K562 (cell line): ENCODE measurements around the gene TM7SF2. TPM values are rescaled to one million over a fixed set of nuclear protein-coding genes. Genes with fewer than 3 reads are reported as not detected.
A peak's percentile ranks its signal among the peaks of the same experiment; 100 is the strongest.

ENCODE experiments used
- ARHGAP35 ChIP-seq: fragments of 450-650 bp; IDR thresholded peaks from 2 replicates; pipeline ENCODE4 v1.6.1; 2018; ENCODE audit not compliant: partially characterized antibody
- COPS2 ChIP-seq: fragments of 450-650 bp; conservative IDR thresholded peaks from 2 replicates; pipeline ENCODE4 v1.6.1; 2016; ENCODE audit warnings: mild to moderate bottlenecking, moderate library complexity
- CREB1 ChIP-seq, 2 experiments: sonication (generic) in 1 of 2; formaldehyde crosslinking in 1 of 2; IDR thresholded peaks; 2 replicates each; pipeline versions ENCODE4 v1.6.1 to v1.8.0; 2012 to 2022; ENCODE audit warnings: inconsistent platforms in 1 of 2, mild to moderate bottlenecking in 1 of 2, missing genetic modification reagents in 1 of 2, moderate library complexity in 1 of 2
- EWSR1 ChIP-seq: fragments of 450-650 bp; IDR thresholded peaks from 2 replicates; pipeline ENCODE4 v1.6.1; 2018; ENCODE audit warnings: borderline replicate concordance, mild to moderate bottlenecking, low read depth, moderate library complexity; ENCODE audit not compliant: partially characterized antibody
- HEY1 ChIP-seq: fragments of 250-450 bp; sonication (Bioruptor Pico); IDR thresholded peaks from 2 replicates; pipeline ENCODE4 v1.5.0; 2020; ENCODE audit warnings: mild to moderate bottlenecking, moderate library complexity, borderline replicate concordance
- RBM15 ChIP-seq: fragments of 200-400 bp; formaldehyde crosslinking; IDR thresholded peaks from 2 replicates; pipeline ENCODE4 v1.6.1; 2018; ENCODE audit warnings: mild to moderate bottlenecking, low read length, moderate library complexity; ENCODE audit not compliant: insufficient read depth
- RFX1 ChIP-seq: fragments of 450-650 bp; IDR thresholded peaks from 2 replicates; pipeline ENCODE4 v1.6.1; 2016; ENCODE audit warnings: mild to moderate bottlenecking, moderate library complexity
- SAP30 ChIP-seq: fragments of 200-600 bp; sonication (generic); IDR thresholded peaks from 2 replicates; pipeline ENCODE4 v1.6.1; 2012; ENCODE audit warnings: borderline replicate concordance, low read depth, mild to moderate bottlenecking, moderate library complexity, low read length, control low read depth, inconsistent platforms; ENCODE audit not compliant: insufficient read depth, poor library complexity, severe bottlenecking
- SRF ChIP-seq, 2 experiments: fragments of 250-450, 450-650 bp in 1 of 2; sonication (Bioruptor Pico) in 1 of 2; sonication (generic) in 1 of 2; formaldehyde crosslinking; IDR thresholded peaks; 2 replicates each; pipeline versions ENCODE4 v1.5.0 to v1.5.1; 2020 to 2022; ENCODE audit warnings: mild to moderate bottlenecking in 1 of 2, missing genetic modification reagents in 1 of 2
- TBP ChIP-seq: optimal IDR thresholded peaks from 2 replicates; pipeline ENCODE3; 2011; ENCODE audit warnings: low read depth, low read length, improper control_type of control experiment
- YBX1 ChIP-seq: fragments of 450-650 bp; IDR thresholded peaks from 2 replicates; pipeline ENCODE4 v1.7.1; 2016; ENCODE audit warnings: mild to moderate bottlenecking
- polyA plus RNA-seq, 8 experiments: library from polyadenylated mRNA; depleted of rRNA in 4 of 8; stranded (reverse) in 5 of 8; unstranded in 3 of 8; fragments of >200 nt; fragmentation: Nextera tagmentation in 2 of 8; fragmentation: Illumina TruSeq in 1 of 8; extraction: Ambion mirVana in 2 of 8; extraction: Trizol in 1 of 8; gene quantifications; 2 replicates each; pipeline versions ENCODE4 v1.2.1 to v1.2.3, GENCODE V29; 2011 to 2014; ENCODE audit warnings: inconsistent platforms in 1 of 8, missing spikeins in 1 of 8
- total RNA-seq, 7 experiments: library from RNA; depleted of rRNA in 6 of 7; stranded (reverse); fragments of >200 nt in 6 of 7; fragmentation: Illumina TruSeq in 2 of 7; extraction: Trizol in 2 of 7; gene quantifications; 2 replicates each; pipeline versions ENCODE4 v1.2.1 to v1.2.3, GENCODE V29; 2011 to 2021; ENCODE audit warnings: low replicate concordance in 1 of 7
- TF ChIP-seq, protein P1 (sequence below): IDR thresholded peaks from 3 replicates; pipeline ENCODE4 v1.6.1; 2011; ENCODE audit warnings: borderline replicate concordance, mild to moderate bottlenecking; ENCODE audit not compliant: insufficient read length, insufficient read depth
- TF ChIP-seq, protein P2 (sequence below), 2 experiments: fragments of 450-650 bp in 1 of 2; sonication (generic) in 1 of 2; formaldehyde crosslinking; conservative IDR thresholded peaks; 2 replicates each; pipeline versions ENCODE4 v1.4.0 to v1.8.1; 2020 to 2022; ENCODE audit warnings: mild to moderate bottlenecking in 1 of 2, missing genetic modification reagents in 1 of 2
- TF ChIP-seq, protein P3 (sequence below): fragments of 450-650 bp; IDR thresholded peaks from 2 replicates; pipeline ENCODE4 v1.6.1; 2016; ENCODE audit warnings: antibody characterized with exemption
- TF ChIP-seq, protein P4 (sequence below): sonication (generic); formaldehyde crosslinking; IDR thresholded peaks from 2 replicates; pipeline ENCODE4 v1.8.0; 2022; ENCODE audit warnings: mild to moderate bottlenecking, low read depth, missing genetic modification reagents
- TF ChIP-seq, protein P5 (sequence below): fragments of 450-650 bp; IDR thresholded peaks from 2 replicates; pipeline ENCODE4 v1.6.1; 2018; ENCODE audit not compliant: partially characterized antibody

Gene TM7SF2
- total and polyA plus RNA-seq, 9 of the 15 experiments (the other 6 are each of a cell fraction or from before 2014, with no cell fraction given): 1.2 to 22.0 (median 14.3) TPM

DNA sequence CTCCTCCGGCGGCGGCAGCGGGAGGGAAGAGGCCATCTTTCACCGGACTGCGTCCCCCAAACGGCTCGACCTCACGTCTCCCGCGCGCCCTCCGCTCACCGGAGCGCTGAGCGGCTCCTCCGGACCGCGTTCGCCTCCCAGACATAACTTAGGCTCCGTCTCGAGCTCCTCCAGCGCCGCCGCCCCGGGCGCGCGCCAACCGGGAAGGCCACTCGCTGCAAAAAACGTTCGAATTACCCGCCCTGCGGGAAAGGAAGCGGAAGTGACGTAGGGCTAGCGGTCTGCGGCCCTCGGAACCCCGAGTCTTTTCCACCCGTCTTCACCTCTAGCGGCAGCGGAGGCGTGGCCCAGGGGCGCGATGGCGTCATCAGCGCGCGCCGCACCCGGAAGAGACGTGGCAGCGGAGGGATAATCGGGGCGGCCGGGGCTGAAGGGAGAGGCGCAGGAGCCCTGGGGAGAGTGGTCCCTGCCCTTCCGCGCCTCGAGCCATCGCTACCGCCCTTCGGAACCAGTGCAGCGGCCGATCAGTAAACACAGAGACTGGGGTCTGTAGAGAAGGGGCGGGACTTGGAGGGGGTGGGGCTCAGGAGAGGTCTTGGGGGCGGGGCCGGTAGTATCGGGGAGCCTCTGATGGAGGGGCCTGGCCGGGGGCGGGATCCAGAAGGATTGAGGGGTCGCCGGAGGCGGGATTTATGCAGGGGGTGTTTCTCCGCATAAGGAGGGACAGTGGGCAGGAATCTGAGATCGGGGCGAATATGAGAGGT, 27.7 kb upstream of the TM7SF2 start, which contains the start of the genes CDCA5 and ZFPL1 (continued):
- TF ChIP-seq, protein P1, sequence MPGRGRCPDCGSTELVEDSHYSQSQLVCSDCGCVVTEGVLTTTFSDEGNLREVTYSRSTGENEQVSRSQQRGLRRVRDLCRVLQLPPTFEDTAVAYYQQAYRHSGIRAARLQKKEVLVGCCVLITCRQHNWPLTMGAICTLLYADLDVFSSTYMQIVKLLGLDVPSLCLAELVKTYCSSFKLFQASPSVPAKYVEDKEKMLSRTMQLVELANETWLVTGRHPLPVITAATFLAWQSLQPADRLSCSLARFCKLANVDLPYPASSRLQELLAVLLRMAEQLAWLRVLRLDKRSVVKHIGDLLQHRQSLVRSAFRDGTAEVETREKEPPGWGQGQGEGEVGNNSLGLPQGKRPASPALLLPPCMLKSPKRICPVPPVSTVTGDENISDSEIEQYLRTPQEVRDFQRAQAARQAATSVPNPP: no peak
- TF ChIP-seq YBX1 (no peak), SAP30 (peak; percentile 99), EWSR1 (no peak), CREB1 (IDR thresholded peaks at IDR 0.05) (peak; percentile 99), CREB1 (CRISPR knock-in tag; IDR thresholded peaks at IDR 0.05) (peak; percentile 99), COPS2 (no peak), ARHGAP35 (no peak), TBP (peak; percentile 50), RFX1 (no peak), SRF (CRISPR knock-in tag; IDR thresholded peaks at IDR 0.05) (peak in 1 of 2 experiments; percentile 54; a peak in 1 of 4 replicates), HEY1 (CRISPR knock-in tag) (no peak), RBM15 (no peak)
- TF ChIP-seq, protein P2, sequence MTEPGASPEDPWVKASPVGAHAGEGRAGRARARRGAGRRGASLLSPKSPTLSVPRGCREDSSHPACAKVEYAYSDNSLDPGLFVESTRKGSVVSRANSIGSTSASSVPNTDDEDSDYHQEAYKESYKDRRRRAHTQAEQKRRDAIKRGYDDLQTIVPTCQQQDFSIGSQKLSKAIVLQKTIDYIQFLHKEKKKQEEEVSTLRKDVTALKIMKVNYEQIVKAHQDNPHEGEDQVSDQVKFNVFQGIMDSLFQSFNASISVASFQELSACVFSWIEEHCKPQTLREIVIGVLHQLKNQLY (CRISPR knock-in tag; conservative IDR thresholded peaks at IDR 0.05): no peak
- TF ChIP-seq, protein P3, sequence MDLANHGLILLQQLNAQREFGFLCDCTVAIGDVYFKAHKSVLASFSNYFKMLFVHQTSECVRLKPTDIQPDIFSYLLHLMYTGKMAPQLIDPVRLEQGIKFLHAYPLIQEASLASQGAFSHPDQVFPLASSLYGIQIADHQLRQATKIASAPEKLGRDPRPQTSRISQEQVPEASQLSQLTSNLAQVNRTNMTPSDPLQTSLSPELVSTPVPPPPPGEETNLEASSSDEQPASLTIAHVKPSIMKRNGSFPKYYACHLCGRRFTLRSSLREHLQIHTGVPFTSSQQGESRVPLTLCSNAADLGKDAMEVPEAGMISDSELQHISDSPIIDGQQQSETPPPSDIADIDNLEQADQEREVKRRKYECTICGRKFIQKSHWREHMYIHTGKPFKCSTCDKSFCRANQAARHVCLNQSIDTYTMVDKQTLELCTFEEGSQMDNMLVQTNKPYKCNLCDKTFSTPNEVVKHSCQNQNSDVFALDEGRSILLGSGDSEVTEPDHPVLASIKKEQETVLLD: 0 out of 2 replicates have a peak, but pooled peaks have one; percentile 18
- TF ChIP-seq, protein P4, sequence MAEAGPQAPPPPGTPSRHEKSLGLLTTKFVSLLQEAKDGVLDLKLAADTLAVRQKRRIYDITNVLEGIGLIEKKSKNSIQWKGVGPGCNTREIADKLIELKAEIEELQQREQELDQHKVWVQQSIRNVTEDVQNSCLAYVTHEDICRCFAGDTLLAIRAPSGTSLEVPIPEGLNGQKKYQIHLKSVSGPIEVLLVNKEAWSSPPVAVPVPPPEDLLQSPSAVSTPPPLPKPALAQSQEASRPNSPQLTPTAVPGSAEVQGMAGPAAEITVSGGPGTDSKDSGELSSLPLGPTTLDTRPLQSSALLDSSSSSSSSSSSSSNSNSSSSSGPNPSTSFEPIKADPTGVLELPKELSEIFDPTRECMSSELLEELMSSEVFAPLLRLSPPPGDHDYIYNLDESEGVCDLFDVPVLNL: peak; percentile 100
- TF ChIP-seq, protein P5, sequence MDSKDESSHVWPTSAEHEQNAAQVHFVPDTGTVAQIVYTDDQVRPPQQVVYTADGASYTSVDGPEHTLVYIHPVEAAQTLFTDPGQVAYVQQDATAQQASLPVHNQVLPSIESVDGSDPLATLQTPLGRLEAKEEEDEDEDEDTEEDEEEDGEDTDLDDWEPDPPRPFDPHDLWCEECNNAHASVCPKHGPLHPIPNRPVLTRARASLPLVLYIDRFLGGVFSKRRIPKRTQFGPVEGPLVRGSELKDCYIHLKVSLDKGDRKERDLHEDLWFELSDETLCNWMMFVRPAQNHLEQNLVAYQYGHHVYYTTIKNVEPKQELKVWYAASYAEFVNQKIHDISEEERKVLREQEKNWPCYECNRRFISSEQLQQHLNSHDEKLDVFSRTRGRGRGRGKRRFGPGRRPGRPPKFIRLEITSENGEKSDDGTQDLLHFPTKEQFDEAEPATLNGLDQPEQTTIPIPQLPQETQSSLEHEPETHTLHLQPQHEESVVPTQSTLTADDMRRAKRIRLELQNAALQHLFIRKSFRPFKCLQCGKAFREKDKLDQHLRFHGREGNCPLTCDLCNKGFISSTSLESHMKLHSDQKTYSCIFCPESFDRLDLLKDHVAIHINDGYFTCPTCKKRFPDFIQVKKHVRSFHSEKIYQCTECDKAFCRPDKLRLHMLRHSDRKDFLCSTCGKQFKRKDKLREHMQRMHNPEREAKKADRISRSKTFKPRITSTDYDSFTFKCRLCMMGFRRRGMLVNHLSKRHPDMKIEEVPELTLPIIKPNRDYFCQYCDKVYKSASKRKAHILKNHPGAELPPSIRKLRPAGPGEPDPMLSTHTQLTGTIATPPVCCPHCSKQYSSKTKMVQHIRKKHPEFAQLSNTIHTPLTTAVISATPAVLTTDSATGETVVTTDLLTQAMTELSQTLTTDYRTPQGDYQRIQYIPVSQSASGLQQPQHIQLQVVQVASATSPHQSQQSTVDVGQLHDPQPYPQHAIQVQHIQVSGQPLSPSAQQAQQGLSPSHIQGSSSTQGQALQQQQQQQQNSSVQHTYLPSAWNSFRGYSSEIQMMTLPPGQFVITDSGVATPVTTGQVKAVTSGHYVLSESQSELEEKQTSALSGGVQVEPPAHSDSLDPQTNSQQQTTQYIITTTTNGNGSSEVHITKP: peak; percentile 30
